COLO829 (cell line): ENCODE measurements around the gene CLCN6.

Experiments used
- DNase-seq: peaks from one replicate; pipeline ENCODE4 v3.0.0; 2012; ENCODE audit warnings: low spot score

The CLCN6 gene

DNA sequence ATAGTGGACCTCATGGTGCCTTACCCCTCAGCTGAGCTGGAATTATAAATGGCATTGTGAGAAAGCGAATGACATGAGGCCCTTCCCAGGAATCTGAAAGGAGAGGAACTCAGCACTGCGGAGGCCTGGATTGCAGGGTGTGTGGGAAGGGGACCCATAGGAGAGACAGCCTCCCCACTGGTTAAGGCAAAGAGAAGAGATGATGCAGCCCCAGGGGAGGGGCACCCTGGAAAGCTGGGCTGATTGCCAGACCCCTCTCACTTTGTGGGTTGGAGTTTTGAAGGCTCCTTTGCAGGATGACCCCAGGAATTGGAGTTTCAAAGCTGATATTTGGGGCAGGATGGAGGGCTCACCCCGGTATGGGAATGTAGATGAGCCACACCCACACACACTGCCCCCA is 50.7 kb downstream of the CLCN6 start:
- no peak for DNase-seq

DNA sequence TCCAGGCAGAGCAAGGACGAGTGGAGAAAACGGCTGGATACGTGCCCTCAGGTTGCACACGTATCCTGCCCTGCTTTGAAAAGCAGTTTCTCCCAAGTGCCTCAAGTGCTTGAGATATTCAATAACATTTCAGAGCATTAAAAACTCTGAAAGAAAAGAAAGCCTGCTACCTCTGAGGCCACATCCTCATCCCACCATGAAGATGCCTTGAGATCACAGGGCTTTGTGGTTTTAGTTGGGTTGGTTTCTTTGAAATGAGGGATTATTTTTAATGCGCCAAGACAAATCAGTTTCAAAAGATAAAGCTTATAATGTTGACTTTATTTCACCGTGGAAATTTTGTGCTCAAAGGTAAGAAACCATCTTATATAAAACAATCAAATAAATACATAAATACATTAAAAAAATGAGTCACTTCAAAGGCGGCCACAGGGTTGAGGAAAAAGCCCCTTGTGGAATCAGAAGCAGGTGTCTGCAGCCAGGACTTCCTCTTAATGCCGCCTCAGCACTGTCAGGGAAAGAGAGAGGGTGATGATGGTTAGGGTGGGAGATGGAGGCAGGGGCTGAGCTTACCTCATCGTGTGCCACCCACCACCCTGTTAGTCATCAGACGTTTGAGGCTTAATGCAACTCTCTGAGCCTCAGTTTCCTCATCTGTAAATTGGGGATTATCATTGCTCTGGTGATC is 51.3 kb downstream of the CLCN6 start:
- no peak for DNase-seq

DNA sequence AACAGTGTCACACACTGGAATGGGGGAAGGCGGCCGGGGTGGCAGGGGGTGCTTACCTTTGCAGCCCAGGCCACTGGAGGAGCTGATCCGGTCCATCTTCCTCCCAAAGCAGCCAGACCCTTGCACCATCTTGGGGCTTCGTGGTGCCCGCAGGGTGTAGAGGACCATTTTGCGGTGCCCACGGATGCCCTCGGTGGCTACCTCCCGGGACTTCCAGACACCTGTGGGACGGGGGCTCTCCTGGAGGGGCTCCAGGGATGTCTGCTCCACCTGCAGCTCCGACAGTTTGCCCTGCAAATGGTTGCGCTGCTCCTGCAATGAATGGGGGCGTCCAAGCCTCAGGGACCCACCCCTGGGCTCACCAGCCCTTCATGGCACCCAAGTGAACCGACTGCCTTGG is 52.2 kb downstream of the CLCN6 start:
- no peak for DNase-seq

DNA sequence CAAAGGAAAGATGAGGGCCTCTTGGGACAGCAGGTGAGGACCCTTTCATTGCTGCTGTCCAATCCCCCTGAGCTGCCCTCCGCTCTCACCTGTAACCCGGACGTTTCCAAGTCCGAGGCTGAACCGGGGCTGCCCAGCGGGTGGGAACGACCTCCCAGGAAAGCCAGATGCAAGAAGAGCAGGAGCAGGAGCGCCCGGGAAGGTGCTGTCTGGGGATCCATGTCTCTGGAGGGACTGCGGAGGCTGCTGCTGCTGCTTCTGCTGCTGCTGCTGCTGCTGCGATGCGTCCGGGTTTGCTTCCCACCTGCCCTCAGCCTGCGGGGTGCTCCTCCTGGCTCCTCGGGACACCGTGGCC is 52.6 kb downstream of the CLCN6 start, which contains the start of gene NPPB:
TSS of gene NPPB (minus strand) at position 333 of the 355 bp plus-strand sequence. CDS start at position 221, 112 bp downstream.
- DNase-seq: no peak

DNA sequence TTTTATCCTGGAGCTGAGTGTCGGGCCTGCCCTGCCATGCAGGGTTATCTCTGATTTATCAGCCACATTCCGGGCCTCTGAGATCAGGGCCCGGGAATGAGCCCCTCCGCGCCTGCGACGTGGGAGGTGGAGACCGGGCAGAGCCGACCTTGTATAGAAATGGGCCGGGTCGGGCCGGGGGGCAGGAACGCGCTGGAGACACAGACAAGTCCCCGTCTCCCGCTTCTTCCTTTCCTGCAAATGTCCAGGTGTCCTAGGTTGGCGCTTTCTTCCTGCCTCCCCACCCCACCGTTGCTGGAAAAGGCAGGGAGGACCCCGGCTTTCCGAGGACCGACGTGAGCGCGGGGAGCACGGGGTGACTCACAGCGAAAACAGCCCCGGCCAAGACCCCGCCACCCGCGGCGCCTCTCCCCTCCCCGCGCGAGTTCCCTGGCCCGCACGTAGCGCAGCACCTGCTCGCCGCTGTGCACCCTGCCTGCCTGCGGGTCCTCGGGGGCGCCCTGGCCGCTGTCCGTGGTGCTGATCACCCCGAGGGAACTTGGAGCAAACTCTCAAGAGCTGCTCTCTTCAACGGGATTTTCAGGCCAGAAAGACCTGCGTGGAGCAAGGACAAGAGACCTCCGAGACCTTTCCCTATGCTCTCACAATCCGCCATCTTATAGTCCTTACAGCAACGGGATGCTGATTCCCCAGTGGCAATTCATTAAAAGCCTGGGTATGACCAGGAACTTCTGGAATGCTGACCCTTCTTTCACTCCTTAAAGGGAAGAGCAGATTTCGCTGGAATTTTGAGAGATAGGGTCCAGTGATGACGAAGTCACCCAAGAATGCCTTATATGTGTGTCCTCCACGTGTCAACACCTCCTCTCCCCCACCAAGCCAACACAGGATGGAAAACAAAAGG is 53.2 kb downstream of the CLCN6 start:
- peak; percentile 42 for DNase-seq

DNA sequence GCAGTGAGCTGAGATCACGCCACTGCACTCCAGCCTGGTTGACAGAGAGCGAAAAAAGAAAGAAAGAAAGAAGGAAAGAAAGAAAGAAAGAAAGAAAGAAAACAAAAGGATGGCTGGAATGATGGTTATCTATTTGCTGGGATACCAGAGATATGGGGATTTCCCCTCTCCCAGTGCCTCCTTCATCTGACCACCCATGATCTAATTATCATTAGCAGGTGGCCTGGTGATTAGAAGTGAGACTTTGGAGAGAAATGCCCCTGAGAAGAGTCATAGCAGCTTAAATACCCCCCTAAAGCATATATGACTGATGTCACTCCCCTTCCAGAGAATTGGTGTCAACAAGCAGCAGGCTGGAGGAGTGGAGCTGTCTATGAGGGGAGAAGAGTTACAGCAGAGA is 54.1 kb downstream of the CLCN6 start:
- DNase-seq: no peak

DNA sequence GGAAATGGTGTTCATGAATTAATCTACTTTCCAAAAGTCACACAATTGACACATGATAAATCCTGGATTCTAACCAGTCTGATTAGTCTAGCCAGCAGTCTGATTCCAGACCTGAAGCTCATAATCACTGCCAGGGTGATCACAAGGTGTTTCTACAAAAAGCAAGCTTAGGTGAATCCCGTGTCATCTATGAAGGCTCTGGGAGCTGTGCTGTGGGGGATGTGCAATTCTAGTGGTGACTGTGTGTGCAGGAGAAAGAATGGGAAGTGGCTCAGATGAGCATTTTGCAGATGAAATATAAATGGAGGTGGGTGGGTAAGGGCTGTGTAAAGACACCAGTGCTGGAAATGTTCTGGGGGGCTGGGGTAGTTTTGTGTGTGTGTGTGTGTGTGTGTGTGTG is 54.6 kb downstream of the CLCN6 start:
- no peak for DNase-seq

DNA sequence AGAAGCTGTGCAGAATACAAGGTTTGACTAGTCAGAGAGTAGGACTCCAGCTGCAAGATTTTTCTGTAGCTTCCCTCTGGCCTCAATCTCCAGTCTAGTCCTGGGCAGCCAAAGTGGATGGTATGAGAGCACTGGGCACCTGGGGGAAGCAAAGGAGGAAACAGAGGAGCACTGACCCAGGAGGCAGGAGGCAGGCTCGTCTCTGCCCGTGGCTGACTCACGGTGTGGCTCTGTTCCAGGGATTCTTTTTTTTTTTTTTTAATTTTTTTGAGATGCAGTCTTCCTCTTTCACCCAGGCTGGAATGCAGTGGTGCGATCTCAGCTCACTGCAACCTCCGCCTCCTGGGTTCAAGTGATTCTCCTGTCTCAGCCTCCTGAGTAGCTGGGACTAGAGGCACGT is 56.9 kb downstream of the CLCN6 start:
- peak; percentile 41 for DNase-seq

DNA sequence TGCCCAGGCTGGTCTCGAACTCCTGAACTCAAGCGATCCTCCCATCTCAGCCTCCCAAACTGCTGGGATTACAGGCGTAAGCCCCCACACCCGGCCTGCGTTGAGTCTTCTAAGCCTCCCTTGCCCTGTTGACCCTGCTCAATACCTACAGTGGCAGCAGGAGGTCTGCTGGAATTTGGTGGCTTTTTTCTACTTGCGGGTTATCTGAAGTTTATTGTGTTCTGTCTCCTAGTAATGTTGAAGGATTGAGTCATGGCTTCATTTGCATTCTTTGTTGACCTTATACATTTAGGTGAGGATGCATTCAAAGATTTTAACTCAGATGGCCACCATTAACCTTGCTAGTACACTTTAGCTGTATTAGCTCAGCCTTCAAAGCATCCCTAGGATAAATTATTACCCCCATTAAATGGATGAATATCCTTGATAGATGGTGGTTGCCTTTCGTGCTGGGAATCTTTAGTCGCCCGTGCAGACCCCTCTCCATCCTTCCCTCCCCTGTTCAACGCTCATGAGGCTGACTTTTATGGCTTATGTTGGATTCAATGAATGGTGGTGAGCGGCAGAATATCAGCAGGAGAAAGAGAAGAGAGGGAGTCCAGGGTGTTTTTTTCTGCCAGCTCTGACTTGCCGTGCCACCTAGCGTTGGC is 62.5 kb downstream of the CLCN6 start:
- DNase-seq: no peak

DNA sequence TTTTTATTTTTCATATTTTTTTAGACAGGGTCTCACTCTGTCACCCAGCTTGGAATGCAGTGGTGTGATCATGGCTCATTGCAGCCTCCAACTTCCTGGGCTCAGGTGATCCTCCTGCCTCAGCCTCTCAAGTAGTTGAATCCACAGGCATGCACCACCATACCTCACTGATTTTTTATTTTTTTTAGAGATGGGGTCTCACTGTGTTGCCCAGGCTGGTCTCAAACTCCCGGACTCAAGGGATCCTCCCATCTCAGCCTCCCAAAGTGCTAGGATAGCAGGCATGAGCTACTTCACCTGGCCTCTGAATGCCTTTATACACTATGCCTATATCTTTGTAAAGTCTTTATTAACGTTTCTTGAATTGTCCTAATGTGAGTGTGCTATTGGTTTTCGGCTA is 63.1 kb downstream of the CLCN6 start:
- DNase-seq: no peak

DNA sequence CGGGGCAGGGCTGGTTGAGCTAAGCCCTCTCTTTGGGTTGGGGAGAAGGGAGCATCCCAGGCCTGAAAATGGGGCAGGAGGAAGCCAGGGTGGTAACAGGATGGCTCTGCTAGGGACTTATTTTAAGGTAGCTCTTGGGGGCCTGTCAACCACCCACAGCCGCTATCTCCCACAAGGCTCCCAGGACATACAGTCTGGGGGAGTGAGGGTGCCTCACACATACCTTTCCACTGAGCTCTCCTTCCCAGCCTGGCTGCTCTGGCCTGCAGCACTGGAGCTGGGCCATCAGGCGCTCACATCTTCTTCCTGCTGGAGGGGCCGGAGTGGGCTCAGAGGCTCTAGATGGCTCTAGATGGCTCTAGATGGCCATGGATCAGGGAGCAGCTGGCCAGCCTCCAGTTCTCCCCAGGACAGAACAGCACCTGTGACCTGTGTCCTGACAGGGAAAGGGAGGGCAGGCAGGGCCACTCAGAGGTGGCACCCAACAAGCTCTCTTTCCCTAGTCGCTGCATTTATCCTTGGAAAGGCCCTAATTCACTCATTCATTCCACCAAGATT is 63.7 kb downstream of the CLCN6 start:
- DNase-seq: no peak

DNA sequence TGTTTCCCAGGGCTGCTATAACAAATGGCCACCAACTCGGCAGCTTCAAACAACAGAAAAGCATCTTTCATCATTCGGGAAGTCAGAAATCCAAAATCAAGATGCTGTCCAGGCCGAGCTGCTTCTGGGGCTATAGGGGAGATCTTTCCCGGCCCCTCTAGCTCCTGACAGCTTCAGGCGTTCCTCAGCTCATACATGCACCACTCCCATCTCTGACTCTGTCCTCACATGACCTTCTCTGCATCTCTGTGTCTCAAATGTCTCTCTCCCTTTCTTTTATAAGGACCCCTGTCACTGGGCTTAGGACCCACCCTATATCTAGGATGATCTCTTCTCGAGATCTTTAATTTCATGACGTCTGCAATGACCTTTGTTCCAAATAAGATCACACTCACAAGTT is 66.6 kb downstream of the CLCN6 start:
- no peak for DNase-seq

DNA sequence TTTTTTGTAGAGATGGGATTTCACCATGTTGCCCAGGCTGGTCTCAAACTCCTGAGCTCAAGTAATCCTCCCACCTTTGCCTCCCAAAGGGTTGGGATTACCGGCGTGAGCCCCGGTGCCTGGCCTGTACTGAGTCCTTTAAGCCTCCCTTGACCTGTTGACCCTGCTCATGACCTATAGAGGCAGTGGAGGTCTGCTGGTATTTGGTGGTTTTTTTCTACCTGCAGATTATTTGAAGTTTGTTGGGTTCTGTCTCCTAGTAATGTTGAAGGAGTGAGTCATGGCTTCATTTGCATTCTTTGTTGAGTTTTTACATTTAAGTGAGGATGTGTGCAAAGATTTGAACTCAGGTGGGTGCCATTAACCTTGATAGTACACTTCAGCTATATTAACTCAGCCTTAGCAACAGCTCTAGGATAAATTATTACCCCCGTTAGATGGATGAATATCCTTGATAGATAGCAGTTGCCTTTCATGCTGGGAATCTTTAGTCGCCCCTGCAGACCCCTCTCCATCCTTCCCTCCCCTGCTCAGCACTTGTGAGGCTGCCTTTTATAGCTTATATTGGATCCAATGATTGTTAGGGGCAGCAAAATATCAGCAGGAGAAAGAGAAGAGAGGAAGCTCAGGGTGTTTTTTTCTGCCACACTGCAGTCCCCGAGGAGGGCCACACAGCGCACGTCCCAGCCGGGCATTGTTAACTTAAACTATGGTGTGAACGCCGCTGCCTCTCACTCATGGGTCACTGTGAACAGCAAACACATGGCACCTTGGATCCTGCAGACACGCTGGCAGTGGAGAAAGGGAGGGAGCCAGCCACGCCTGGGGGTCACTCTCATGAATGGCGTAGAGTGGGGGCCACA is 67.6 kb downstream of the CLCN6 start:
- no peak for DNase-seq

DNA sequence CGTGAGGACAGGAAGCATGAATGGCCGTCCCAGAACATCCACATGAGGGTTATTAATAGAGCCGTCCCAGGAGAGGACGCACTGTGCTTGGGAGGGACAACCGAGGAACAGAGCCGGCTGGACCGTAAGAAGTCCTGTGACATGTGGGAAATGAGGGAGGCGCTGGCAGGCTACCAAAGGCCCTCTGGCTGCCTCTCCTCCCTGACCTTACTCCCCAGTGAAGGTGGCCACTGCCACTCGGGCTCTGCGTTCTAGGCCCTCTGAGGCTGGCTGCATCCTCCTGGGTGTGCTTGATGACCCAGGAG is 68.2 kb downstream of the CLCN6 start:
- DNase-seq: no peak

DNA sequence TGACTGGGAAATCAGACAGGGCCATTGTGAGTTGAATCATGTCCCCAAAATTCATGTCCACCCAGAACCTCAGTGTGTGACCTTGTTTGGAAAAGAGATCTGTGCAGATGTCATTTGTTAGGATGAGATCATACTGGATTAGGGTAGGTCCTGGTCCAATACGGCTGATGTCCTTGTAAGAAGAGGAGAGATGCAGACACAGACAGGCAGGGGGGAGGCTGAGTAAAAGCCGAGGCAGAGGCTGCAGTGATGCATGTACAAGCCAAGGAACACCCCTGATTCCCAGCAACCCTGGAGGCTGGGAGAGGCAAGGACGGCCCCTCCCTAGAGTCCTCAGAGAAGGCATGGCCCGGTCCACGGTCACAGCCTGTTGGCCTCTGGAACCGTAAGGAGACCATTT is 68.6 kb downstream of the CLCN6 start:
- DNase-seq: no peak

DNA sequence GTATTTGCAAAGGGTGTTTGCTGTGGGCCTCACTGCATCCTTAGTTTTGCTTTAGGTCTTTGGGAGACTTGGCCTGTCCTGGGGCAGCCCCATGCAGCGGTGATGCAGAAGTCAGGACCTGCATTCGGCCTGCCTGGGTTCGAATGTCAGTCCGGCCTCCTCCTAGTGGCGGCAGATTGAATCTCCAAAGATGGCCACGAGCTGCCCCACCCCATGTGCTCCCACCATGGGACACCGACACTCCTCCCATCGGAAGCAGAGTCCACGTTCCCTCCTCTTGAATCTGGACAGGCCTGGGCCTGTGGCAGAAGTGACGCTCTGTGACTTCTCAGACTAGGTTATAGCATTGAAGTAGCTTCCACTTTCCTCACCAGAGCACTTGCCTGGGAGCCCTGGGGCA is 69.1 kb downstream of the CLCN6 start:
- DNase-seq: no peak

DNA sequence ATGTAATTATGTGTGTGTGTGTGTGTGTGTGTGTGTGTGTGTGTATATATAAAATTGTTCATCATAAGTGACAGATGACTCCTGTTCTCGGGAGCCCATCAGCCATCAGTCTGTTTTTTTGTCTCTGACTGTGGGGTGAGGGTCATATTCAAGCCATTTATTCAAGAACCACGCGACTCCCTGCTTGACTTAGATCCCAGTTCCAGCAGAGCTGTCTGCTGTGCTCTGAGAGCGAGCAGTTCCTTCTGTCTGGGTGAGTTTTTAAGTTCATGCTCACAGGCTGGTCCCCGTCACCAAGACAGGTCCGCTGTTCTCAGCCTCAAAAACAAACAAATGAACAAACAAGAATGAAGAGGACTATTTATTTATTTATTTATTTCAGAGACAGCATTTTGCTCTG is 71.1 kb downstream of the CLCN6 start:
- DNase-seq: no peak

DNA sequence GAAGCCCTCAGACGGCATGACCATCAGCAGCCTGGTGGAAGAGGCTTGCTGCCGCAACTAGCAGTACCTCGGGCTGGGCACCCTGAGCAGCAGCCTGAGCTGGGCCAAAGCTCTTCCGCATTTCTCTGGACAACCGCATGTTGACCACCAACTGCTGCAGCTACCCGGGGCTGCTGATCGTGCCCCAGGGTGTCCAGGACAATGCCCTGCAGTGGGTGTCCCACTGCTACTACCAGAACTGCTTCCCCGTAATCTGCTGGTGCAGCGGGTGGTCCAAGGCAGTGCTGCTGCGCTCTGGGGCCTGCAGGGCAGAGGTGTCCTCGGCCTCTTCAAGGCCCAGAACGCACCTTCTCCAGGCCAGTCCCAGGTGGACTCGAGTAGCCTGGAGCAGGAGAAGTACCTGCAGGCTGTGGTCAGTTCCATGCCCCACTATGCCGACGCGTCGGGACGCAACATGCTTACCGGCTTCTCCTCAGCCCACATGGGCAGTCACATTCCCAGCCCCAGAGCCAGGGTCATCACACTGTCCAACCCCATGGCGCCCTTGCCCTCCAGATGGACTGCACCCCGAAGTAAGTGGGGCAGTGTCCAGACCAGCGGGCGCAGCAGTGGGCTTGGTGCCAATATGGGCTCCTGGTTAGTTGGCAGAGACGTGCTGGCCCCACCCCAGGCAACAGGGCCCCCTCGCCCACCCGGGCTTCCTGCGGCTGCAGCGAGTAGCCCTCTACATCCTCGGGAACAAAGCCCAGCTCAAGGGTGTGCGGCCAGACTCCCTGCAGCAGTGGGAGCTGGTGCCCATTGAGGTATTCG is 72.3 kb downstream of the CLCN6 start:
- no peak for DNase-seq

DNA sequence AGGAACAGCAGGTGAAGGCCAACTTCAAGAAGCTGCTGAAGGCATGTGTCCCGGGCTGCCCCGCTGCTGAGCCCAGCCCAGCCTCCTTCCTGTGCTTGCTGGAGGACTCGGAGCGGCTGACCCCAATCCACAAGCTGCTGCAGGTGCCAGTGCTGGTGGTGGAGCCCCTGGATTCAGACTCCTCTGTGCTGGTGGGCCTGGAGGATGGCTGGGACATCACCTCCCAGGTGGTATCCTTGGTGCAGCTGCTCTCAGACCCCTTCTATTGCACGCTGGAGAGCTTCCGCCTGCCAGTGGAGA is 72.8 kb downstream of the CLCN6 start:
- DNase-seq: no peak

DNA sequence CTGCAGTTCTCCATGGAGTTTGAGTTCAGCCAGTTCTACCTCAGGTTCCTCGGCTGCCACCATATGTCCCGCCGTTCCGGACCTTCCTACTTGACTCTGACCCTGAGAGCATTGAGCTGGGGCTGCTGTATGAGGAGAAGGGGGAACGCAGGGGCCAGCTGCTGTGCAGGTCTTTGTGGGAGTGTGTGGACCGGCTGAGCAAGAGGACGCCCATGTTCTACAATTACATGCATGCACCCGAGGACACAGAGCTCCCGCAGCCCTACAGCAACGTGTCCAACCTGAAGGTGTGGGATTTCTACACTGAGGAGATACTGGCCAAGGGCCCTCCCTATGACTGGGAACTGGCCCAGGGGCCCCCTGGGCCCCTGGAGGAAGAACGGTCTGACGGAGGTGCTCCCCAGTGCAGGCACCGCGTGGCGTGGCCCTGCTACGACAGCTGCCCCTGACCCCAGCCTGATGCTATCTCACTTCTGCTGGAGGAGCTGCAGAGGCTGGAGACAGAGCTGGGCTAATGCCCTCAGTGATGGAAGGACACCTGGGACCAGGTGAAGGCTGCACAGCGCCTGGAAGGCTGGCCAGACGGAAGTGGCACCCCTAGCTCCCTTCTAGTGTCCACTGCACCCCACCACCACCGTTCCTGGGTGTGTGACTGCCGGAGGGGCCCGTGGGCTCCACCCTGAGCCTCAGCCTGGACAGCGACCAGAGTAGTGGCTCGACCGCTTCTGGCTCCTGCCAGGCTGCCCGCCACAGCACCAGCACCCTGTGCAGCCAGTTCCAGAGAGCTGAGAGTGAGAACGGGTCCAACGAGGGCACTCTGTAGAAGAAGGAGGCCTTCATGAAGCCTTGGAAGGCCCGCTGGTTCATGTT is 73.6 kb downstream of the CLCN6 start:
- DNase-seq: no peak
